ENCODE data around the gene NSD1.
"Not testable (repeated sequence)": the region's sequence is repeated elsewhere in the genome, so short reads cannot be mapped to it uniquely, and the experiment has no call there.

NSD1 gene

GRCh38 chr5:177332031-177332895 lies 198.7 kb downstream of the NSD1 start:
- no peak for DNase-seq

- DNase-seq, result no peak
Observed at GRCh38 chr5:177332896-177333260, 199.3 kb downstream of the NSD1 start.

- no peak for DNase-seq
Observed at GRCh38 chr5:177333420-177334154, 200.0 kb downstream of the NSD1 start.

GRCh38 chr5:177334155-177334551 lies 200.6 kb downstream of the NSD1 start:
- DNase-seq, result no peak

GRCh38 chr5:177334781-177335700 lies 201.5 kb downstream of the NSD1 start:
- no peak for DNase-seq

- no peak for DNase-seq
Observed at GRCh38 chr5:177335701-177336065, 202.1 kb downstream of the NSD1 start.

GRCh38 chr5:177336112-177336511 lies 202.5 kb downstream of the NSD1 start:
- DNase-seq, result no peak

- no peak for DNase-seq
Observed at GRCh38 chr5:177336603-177337494, 203.3 kb downstream of the NSD1 start.

- no peak for DNase-seq
Observed at GRCh38 chr5:177338251-177339106, 204.9 kb downstream of the NSD1 start.

- DNase-seq, result no peak
Observed at GRCh38 chr5:177339107-177339638, 205.6 kb downstream of the NSD1 start.

- DNase-seq, result not testable (repeated sequence)
Observed at GRCh38 chr5:177343000-177343399, 209.4 kb downstream of the NSD1 start.

- DNase-seq, result no peak
Observed at GRCh38 chr5:177343777-177344176, 210.2 kb downstream of the NSD1 start.

- DNase-seq, result no peak
Observed at GRCh38 chr5:177344891-177345290, 211.3 kb downstream of the NSD1 start.

- no peak for DNase-seq
Observed at GRCh38 chr5:177346820-177347219, 213.2 kb downstream of the NSD1 start.

- no peak for DNase-seq
Observed at GRCh38 chr5:177347699-177348098, 214.1 kb downstream of the NSD1 start.

GRCh38 chr5:177349362-177349647 lies 215.7 kb downstream of the NSD1 start:
- DNase-seq, result no peak

GRCh38 chr5:177349762-177350161 lies 216.2 kb downstream of the NSD1 start:
- DNase-seq, result no peak

Measured in stimulated activated CD4-positive, alpha-beta T cell treated with anti-CD3 and anti-CD28 coated beads, Interleukin-4, amount 100 ng/mL, for 24 hours (primary cell).